Measurements from ENCODE around the gene STK24. TPM values are rescaled to one million over a fixed set of nuclear protein-coding genes. Genes with fewer than 3 reads are reported as not detected.

Gene STK24
- total and polyA plus RNA-seq, 2 of the 4 experiments (the other 2 are of a cell fraction) = 29.2 to 43.4 TPM

GRCh38 chr13:98490195-98490836, 86.6 kb downstream of the STK24 start:
- no peak overlapping the region for H3K27ac ChIP-seq (ENCODE audit: insufficient read depth, low read length)
- H2AK9ac ChIP-seq (replicated peaks; ENCODE audit: low read depth, low read length, poor library complexity) = no peak overlapping the region
- in situ Hi-C loops (cut with MboI; ENCODE audit: low sequenced_read_pairs) = no loop called here
- H3K9me1 ChIP-seq (ENCODE audit: insufficient read depth, low read length) = peaks cover 43% of the 10 kb centered on the region
- H2BK20ac ChIP-seq (ENCODE audit: low read depth, low read length) = no peak overlapping the region
- ATAC-seq (ENCODE audit: low read depth) (no peak), DNase-seq (no peak)
- H4K20me1 ChIP-seq (ENCODE audit: insufficient read depth, low read length) = peaks cover 74% of the 10 kb centered on the region
- H3K4ac ChIP-seq (ENCODE audit: low read depth, low read length) = no peak overlapping the region
- POLR2A ChIA-PET (ENCODE audit: unreplicated experiment) = no interaction called here
- H3K4me2 ChIP-seq (ENCODE audit: low read depth, low read length) = no peak overlapping the region
- no peak overlapping the region for H3K14ac ChIP-seq (replicated peaks; ENCODE audit: low read depth, low read length)
- no peak overlapping the region for H4K91ac ChIP-seq (ENCODE audit: insufficient read depth, low read depth, low read length)
- H2BK5ac ChIP-seq (ENCODE audit: low read depth, low read length, poor library complexity, severe bottlenecking) = no peak overlapping the region
- dilution Hi-C loops (cut with HindIII; ENCODE audit: low sequenced_read_pairs, unreplicated experiment) = no loop called here
- H2AK5ac ChIP-seq (ENCODE audit: low read depth, low read length) = no peak overlapping the region
- intact Hi-C loops (cut with micrococcal nuclease) = no loop called here
- CTCF ChIA-PET = interaction anchor here (0.6 kb wide), 1 partner anchor 7 kb away, joined by 3 read pairs; no protein-coding TSS in a partner anchor
- TF ChIP-seq BHLHE40 (IDR thresholded peaks at IDR 0.05; ENCODE audit: low read depth, low read length) = no peak
- no peak for TF ChIP-seq RFX5 (IDR thresholded peaks at IDR 0.05; ENCODE audit: low read depth, low read length)
- no peak for TF ChIP-seq ELK1 (IDR thresholded peaks at IDR 0.05; ENCODE audit: borderline replicate concordance, low read depth, low read length)
- no peak for TF ChIP-seq CTCF (conservative IDR thresholded peaks at IDR 0.05; ENCODE audit: low read depth, low read length)
- no peak for TF ChIP-seq USF2 (IDR thresholded peaks at IDR 0.05; ENCODE audit: low read depth, low read length)
- TF ChIP-seq RCOR1 (IDR thresholded peaks at IDR 0.05; ENCODE audit: insufficient replicate concordance, low read length) = no peak
- TF ChIP-seq RAD21 (IDR thresholded peaks at IDR 0.05; ENCODE audit: low read length) = no peak
- TF ChIP-seq POLR2A (IDR thresholded peaks at IDR 0.05; ENCODE audit: low read depth, low read length) = no peak
- no peak for TF ChIP-seq FOS (IDR thresholded peaks at IDR 0.05; ENCODE audit: low read depth, low read length)
- no peak overlapping the region for H3K56ac ChIP-seq (ENCODE audit: extremely low read depth, insufficient read depth, low read length)
- no peak overlapping the region for H2BK15ac ChIP-seq (ENCODE audit: low read depth, low read length)
- H3K36me3 ChIP-seq (ENCODE audit: control insufficient read depth, insufficient read depth, low read length) = no peaks in the 10 kb centered on the region
- peaks cover 52 to 86% of the 10 kb centered on the region in 2 experiments for H3K79me1 ChIP-seq (ENCODE audit: low read depth in 1 of 2, low read length in 2 of 2)
- peaks cover 16% of the 10 kb centered on the region for H3K4me1 ChIP-seq (ENCODE audit: control insufficient read depth, insufficient read depth, low read length)
- no peak overlapping the region for H2AFZ ChIP-seq (replicated peaks; ENCODE audit: low read length, poor library complexity)
- H4K5ac ChIP-seq (ENCODE audit: low read depth, low read length) = no peak overlapping the region
- H3K4me3 ChIP-seq (ENCODE audit: insufficient read depth, low read depth, low read length) = no peak overlapping the region
- H3K18ac ChIP-seq (ENCODE audit: low read depth, low read length) = no peak overlapping the region
- no peaks in the 10 kb centered on the region for H3K27me3 ChIP-seq (ENCODE audit: control insufficient read depth, insufficient read depth, low read length)
- no CpG with 5 or more reads among the region's 9 CpGs for WGBS, 2 experiments (ENCODE audit: extremely low coverage in 2 of 2, insufficient read length in 1 of 2)
- H2BK120ac ChIP-seq (ENCODE audit: low read depth, low read length) = no peak overlapping the region
- no peak overlapping the region for H3K23ac ChIP-seq (ENCODE audit: low read depth, low read length)
- no peak overlapping the region for H4K8ac ChIP-seq (ENCODE audit: low read depth in 2 of 2, low read length in 2 of 2)
- no peak overlapping the region for H3K9ac ChIP-seq (ENCODE audit: low read depth, low read length)
- BruUV-seq (replicated peaks) = no TSS peak
- H3K9me3 ChIP-seq (ENCODE audit: control insufficient read depth, insufficient read depth, low read length) = no peaks in the 10 kb centered on the region
